Endothelial cell of umbilical vein (primary cell): ENCODE results near the gene COL20A1. TPM values are rescaled to one million over a fixed set of nuclear protein-coding genes. Genes with fewer than 3 reads are reported as not detected.

Source experiments
- BruUV-seq: library from RNA; stranded (reverse); fragments of 400-500 nt; replicated peaks from 2 replicates; lab custom pipeline; 2021; lab: Mats Ljungman, UMichigan
- CTCF ChIA-PET: fragments of 300-600, 350-600 bp; sonication (Branson Sonifier 250); formaldehyde crosslinking; loops from one replicate; lab custom pipeline; 2021; ENCODE audit warnings: antibody characterized with exemption, inconsistent platforms; lab: Charles Lee
- POLR2A ChIA-PET: fragments of 300-600, 350-600 bp; sonication (Branson Sonifier 250); formaldehyde crosslinking; loops from one replicate; lab custom pipeline; 2021; ENCODE audit warnings: antibody characterized with exemption, inconsistent platforms; lab: Charles Lee
- DNase-seq: peaks from one replicate; pipeline ENCODE4 v3.0.0-alpha.2; 2011; ENCODE audit warnings: low read depth, low spot score
- FAIRE-seq: peaks from 2 replicates; lab custom pipeline; 2011; peaks lifted over from hg19 to GRCh38; lab: Jason Lieb, UNC
- H2AFZ ChIP-seq: 2 replicates; pipeline ENCODE4 v1.6.0; 2012; ENCODE audit warnings: low read depth, low read length, control low read depth, inconsistent platforms
- H3K27ac ChIP-seq: 2 replicates; pipeline ENCODE4 v1.5.1; 2011; ENCODE audit warnings: low read depth, mild to moderate bottlenecking, control low read depth, low read length, moderate library complexity; ENCODE audit not compliant: insufficient read depth
- H3K27me3 ChIP-seq, 2 experiments: 2 replicates each; pipeline versions ENCODE4 v1.6.0 to v1.6.1; 2011; ENCODE audit warnings: low read length in 2 of 2, mixed read lengths in 1 of 2; ENCODE audit not compliant: control insufficient read depth in 2 of 2, insufficient read depth in 2 of 2
- H3K36me3 ChIP-seq, 2 experiments: 2 replicates in 1 of 2; 3 replicates in 1 of 2; pipeline ENCODE4 v1.5.1; 2011; ENCODE audit warnings: low read length in 2 of 2, mild to moderate bottlenecking in 1 of 2, moderate library complexity in 1 of 2; ENCODE audit not compliant: control insufficient read depth in 2 of 2, insufficient read depth in 2 of 2; ENCODE audit errors: extremely low read depth in 1 of 2
- H3K4me1 ChIP-seq: 3 replicates; pipeline ENCODE4 v1.5.1; 2011; ENCODE audit warnings: mild to moderate bottlenecking, low read length; ENCODE audit not compliant: control insufficient read depth, insufficient read depth; ENCODE audit errors: extremely low read depth
- H3K4me2 ChIP-seq: 2 replicates; pipeline ENCODE4 v1.6.1; 2011; ENCODE audit warnings: low read length, control low read depth, mixed read lengths; ENCODE audit not compliant: insufficient read depth
- H3K4me3 ChIP-seq, 3 experiments: fragments of 200-600 bp in 1 of 3; sonication (generic), shearing (Covaris generic) in 1 of 3; replicated peaks in 1 of 3; 2 replicates each; pipeline ENCODE4 v1.5.1; 2011 to 2016; ENCODE audit warnings: control low read depth in 3 of 3, low read length in 3 of 3, mild to moderate bottlenecking in 2 of 3, inconsistent platforms in 1 of 3, low read depth in 1 of 3, moderate library complexity in 1 of 3; ENCODE audit not compliant: insufficient read depth in 1 of 3
- H3K79me2 ChIP-seq: 2 replicates; pipeline ENCODE4 v1.6.0; 2012; ENCODE audit warnings: low read length, inconsistent platforms; ENCODE audit not compliant: control insufficient read depth, insufficient read depth
- H3K9ac ChIP-seq: replicated peaks from 2 replicates; pipeline ENCODE3; 2011; ENCODE audit warnings: low read length, control low read depth; ENCODE audit not compliant: insufficient read depth; ENCODE audit errors: extremely low read depth
- H3K9me1 ChIP-seq: replicated peaks from 3 replicates; pipeline ENCODE4 v1.6.0; 2011; ENCODE audit warnings: mild to moderate bottlenecking, low read length; ENCODE audit not compliant: control insufficient read depth, insufficient read depth; ENCODE audit errors: extremely low read depth
- H3K9me3 ChIP-seq: replicated peaks from 2 replicates; pipeline ENCODE4 v1.5.1; 2012; ENCODE audit warnings: low read length, inconsistent platforms; ENCODE audit not compliant: control insufficient read depth, insufficient read depth
- H4K20me1 ChIP-seq: replicated peaks from 2 replicates; pipeline ENCODE3; 2011; ENCODE audit warnings: mild to moderate bottlenecking, low read length; ENCODE audit not compliant: control insufficient read depth, insufficient read depth; ENCODE audit errors: extremely low read depth
- EZH2 ChIP-seq: IDR thresholded peaks from 2 replicates; pipeline ENCODE4 v1.6.1; 2012; ENCODE audit warnings: borderline replicate concordance, low read depth, mild to moderate bottlenecking, moderate library complexity, low read length, inconsistent platforms; ENCODE audit not compliant: severe bottlenecking
- FOS ChIP-seq: IDR thresholded peaks from 2 replicates; pipeline ENCODE4 v1.6.1; 2011; ENCODE audit warnings: mild to moderate bottlenecking, low read length, moderate library complexity, borderline replicate concordance; ENCODE audit not compliant: insufficient read depth
- GATA2 ChIP-seq: IDR thresholded peaks from 2 replicates; pipeline ENCODE4 v1.7.0; 2011; ENCODE audit warnings: low read depth, mild to moderate bottlenecking, moderate library complexity, mixed read lengths, low read length; ENCODE audit not compliant: insufficient read length, insufficient read depth
- JUN ChIP-seq: IDR thresholded peaks from 2 replicates; pipeline ENCODE4 v1.6.1; 2011; ENCODE audit warnings: borderline replicate concordance, low read depth; ENCODE audit not compliant: insufficient read length, insufficient read depth
- MYC ChIP-seq: IDR thresholded peaks from one replicate; pipeline ENCODE4 v1.6.1; 2011; ENCODE audit warnings: mild to moderate bottlenecking, low read depth, low read length
- POLR2A ChIP-seq: IDR thresholded peaks from 2 replicates; pipeline ENCODE4 v1.6.1; 2012; ENCODE audit warnings: low read depth, mild to moderate bottlenecking, control low read depth, low read length
- POLR2AphosphoS5 ChIP-seq: IDR thresholded peaks from 2 replicates; pipeline ENCODE4 v1.6.1; 2012; ENCODE audit warnings: low read depth, mild to moderate bottlenecking, control low read depth, low read length, moderate library complexity; ENCODE audit not compliant: insufficient read depth
- dilution Hi-C: fragments of 300-500 bp; cut with MboI; formaldehyde crosslinking; loops from one replicate; pipeline ENCODE4 v1.15.0; 2019; ENCODE audit warnings: low sequenced_read_pairs; ENCODE audit not compliant: extremely low pct_ligation_motif_present
- intact Hi-C: fragments of 100-400 bp; cut with micrococcal nuclease; formaldehyde crosslinking; loops from one replicate; pipeline ENCODE4 v1.10.0; 2022
- polyA plus RNA-seq, 4 experiments: library from polyadenylated mRNA; depleted of rRNA in 3 of 4; stranded (reverse) in 3 of 4; unstranded in 1 of 4; fragments of >200 nt; gene quantifications; 2 replicates each; pipeline versions ENCODE4 v1.2.1 to v1.2.3, GENCODE V29; 2011 to 2012; ENCODE audit warnings: missing spikeins in 1 of 4
- total RNA-seq: library from RNA; stranded (reverse); gene quantifications from 2 replicates; pipeline ENCODE4 v1.2.3, GENCODE V29; 2021
- TF ChIP-seq, protein P1 (sequence below): IDR thresholded peaks from 2 replicates; pipeline ENCODE4 v1.6.1; 2011; ENCODE audit not compliant: insufficient read depth, insufficient read length
- TF ChIP-seq, protein P2 (sequence below), 2 donors: IDR thresholded peaks; 1 replicate in 1 of 2; 2 replicates in 1 of 2; pipeline ENCODE4 v1.5.1; 2011; ENCODE audit warnings: low read length in 2 of 2, mild to moderate bottlenecking in 2 of 2, moderate library complexity in 2 of 2, control low read depth in 1 of 2, inconsistent platforms in 1 of 2, low read depth in 1 of 2; ENCODE audit not compliant: insufficient read depth in 1 of 2; ENCODE audit errors: extremely low read depth in 1 of 2

Gene COL20A1
- total and polyA plus RNA-seq, 2 donors (not counting 3 experiments of a cell fraction or from before 2014, with no cell fraction given), result not detected

DNA sequence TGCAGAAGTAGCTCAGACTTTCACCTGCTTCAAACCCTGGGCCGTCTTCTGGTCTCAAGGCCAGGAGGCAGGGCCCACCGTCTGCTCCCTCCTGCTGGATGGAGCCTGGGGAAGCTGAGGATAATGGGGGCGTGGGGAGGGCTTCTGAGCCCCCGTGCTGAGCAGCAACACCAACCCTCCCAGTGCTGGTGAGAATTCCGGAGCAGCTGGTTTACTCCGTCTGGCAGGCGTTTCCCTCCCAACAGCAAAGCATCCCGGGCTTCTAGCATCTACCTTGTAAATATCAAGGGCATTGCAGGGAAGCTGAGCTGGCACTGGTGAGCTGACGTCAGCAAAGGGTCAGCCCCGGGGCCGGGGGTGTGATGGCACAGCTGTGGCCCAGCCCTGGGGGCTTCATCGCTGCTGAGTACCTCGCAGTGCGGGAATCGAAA, 85.0 kb downstream of the COL20A1 start:
- no peak overlapping the region for H3K4me3 ChIP-seq
- H3K9ac ChIP-seq, result no peak overlapping the region
- ChIA-PET CTCF (interaction anchor here (1.1 to 2.9 kb wide), 6 partner anchors 11 to 352 kb away, joined by 3 to 28 read pairs (median 4); partner anchors contain the start of gene CHRNA4), POLR2A (no interaction called here)
- no peak overlapping the region for H2AFZ ChIP-seq
- no peaks in the 10 kb centered on the region for H4K20me1 ChIP-seq
- FAIRE-seq (no peak), DNase-seq (no peak)
- H3K4me1 ChIP-seq, result no peaks in the 10 kb centered on the region
- H3K4me2 ChIP-seq, result no peak overlapping the region
- TF ChIP-seq JUN (no peak), GATA2 (no peak), POLR2AphosphoS5 (no peak), MYC (no peak), POLR2A (no peak), EZH2 (no peak), FOS (no peak)
- TF ChIP-seq, protein P1, sequence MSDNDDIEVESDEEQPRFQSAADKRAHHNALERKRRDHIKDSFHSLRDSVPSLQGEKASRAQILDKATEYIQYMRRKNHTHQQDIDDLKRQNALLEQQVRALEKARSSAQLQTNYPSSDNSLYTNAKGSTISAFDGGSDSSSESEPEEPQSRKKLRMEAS, result no peak
- TF ChIP-seq, protein P2, sequence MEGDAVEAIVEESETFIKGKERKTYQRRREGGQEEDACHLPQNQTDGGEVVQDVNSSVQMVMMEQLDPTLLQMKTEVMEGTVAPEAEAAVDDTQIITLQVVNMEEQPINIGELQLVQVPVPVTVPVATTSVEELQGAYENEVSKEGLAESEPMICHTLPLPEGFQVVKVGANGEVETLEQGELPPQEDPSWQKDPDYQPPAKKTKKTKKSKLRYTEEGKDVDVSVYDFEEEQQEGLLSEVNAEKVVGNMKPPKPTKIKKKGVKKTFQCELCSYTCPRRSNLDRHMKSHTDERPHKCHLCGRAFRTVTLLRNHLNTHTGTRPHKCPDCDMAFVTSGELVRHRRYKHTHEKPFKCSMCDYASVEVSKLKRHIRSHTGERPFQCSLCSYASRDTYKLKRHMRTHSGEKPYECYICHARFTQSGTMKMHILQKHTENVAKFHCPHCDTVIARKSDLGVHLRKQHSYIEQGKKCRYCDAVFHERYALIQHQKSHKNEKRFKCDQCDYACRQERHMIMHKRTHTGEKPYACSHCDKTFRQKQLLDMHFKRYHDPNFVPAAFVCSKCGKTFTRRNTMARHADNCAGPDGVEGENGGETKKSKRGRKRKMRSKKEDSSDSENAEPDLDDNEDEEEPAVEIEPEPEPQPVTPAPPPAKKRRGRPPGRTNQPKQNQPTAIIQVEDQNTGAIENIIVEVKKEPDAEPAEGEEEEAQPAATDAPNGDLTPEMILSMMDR (IDR thresholded peaks at IDR 0.05; ENCODE audit: extremely low read depth in 1 of 2, insufficient read depth in 1 of 2, low read depth in 1 of 2, low read length in 2 of 2), result no peak
- no peaks in the 10 kb centered on the region for H3K9me3 ChIP-seq
- H3K27ac ChIP-seq, result no peak overlapping the region
- dilution Hi-C loops (no loop called here), intact Hi-C loops (no loop called here)
- no peaks in the 10 kb centered on the region for H3K9me1 ChIP-seq
- peaks cover 0 to 3% of the 10 kb centered on the region in 2 experiments for H3K27me3 ChIP-seq
- H3K36me3 ChIP-seq, result no peaks in the 10 kb centered on the region
- H3K79me2 ChIP-seq, result no peaks in the 10 kb centered on the region
- no TSS peak for BruUV-seq
